ENCODE results near the gene METTL27.
"Not testable (repeated sequence)": the region's sequence is repeated elsewhere in the genome, so short reads cannot be mapped to it uniquely, and the experiment has no call there.

Gene METTL27

GRCh38 chr7:73789051-73789450 is 53.3 kb downstream of the METTL27 start:
- H3K4me3 ChIP-seq (ENCODE audit: low read length): no peak overlapping the region
- TF ChIP-seq, protein P1, sequence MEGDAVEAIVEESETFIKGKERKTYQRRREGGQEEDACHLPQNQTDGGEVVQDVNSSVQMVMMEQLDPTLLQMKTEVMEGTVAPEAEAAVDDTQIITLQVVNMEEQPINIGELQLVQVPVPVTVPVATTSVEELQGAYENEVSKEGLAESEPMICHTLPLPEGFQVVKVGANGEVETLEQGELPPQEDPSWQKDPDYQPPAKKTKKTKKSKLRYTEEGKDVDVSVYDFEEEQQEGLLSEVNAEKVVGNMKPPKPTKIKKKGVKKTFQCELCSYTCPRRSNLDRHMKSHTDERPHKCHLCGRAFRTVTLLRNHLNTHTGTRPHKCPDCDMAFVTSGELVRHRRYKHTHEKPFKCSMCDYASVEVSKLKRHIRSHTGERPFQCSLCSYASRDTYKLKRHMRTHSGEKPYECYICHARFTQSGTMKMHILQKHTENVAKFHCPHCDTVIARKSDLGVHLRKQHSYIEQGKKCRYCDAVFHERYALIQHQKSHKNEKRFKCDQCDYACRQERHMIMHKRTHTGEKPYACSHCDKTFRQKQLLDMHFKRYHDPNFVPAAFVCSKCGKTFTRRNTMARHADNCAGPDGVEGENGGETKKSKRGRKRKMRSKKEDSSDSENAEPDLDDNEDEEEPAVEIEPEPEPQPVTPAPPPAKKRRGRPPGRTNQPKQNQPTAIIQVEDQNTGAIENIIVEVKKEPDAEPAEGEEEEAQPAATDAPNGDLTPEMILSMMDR (conservative IDR thresholded peaks at IDR 0.05; ENCODE audit: low read depth, low read length): no peak
- DNase-seq (ENCODE audit: low read depth): no peak

GRCh38 chr7:73787786-73788048 is 54.6 kb downstream of the METTL27 start:
- DNase-seq (ENCODE audit: low read depth): not testable (repeated sequence)

GRCh38 chr7:73786588-73786987 is 55.7 kb downstream of the METTL27 start:
- DNase-seq (ENCODE audit: low read depth): no peak
- TF ChIP-seq, protein P1 (conservative IDR thresholded peaks at IDR 0.05; ENCODE audit: low read depth, low read length): no peak
- H3K4me3 ChIP-seq (ENCODE audit: low read length): no peak overlapping the region

More at GRCh38 chr7:73787786-73788048, 54.6 kb downstream of the METTL27 start:
- not testable (repeated sequence) for H3K4me3 ChIP-seq (ENCODE audit: low read length)

Data from retinal pigment epithelial cell (primary cell).